NCI-H460 (cell line): Measurements from ENCODE around the gene TRPM5. TPM values are rescaled to one million over a fixed set of nuclear protein-coding genes. Genes with fewer than 3 reads are reported as not detected.
"Not testable (repeated sequence)": the region's sequence is repeated elsewhere in the genome, so short reads cannot be mapped to it uniquely, and the experiment has no call there.

Source experiments
- DNase-seq: peaks from one replicate; pipeline ENCODE4 v3.0.0-alpha.2; 2016; ENCODE audit warnings: low read depth; ENCODE audit errors: extremely low read depth
- polyA plus RNA-seq: library from polyadenylated mRNA; depleted of rRNA; stranded (reverse); fragments of >200 nt; gene quantifications from 2 replicates; pipeline ENCODE4 v1.2.3, GENCODE V29; 2014; cell fraction: nucleus; rRNA removed
- total RNA-seq: library from RNA; depleted of rRNA; stranded (reverse); fragments of >200 nt; shearing (Covaris generic); gene quantifications from 2 replicates; pipeline ENCODE4 v1.2.3, GENCODE V29; 2014; rRNA removed

TRPM5 gene, protein sequence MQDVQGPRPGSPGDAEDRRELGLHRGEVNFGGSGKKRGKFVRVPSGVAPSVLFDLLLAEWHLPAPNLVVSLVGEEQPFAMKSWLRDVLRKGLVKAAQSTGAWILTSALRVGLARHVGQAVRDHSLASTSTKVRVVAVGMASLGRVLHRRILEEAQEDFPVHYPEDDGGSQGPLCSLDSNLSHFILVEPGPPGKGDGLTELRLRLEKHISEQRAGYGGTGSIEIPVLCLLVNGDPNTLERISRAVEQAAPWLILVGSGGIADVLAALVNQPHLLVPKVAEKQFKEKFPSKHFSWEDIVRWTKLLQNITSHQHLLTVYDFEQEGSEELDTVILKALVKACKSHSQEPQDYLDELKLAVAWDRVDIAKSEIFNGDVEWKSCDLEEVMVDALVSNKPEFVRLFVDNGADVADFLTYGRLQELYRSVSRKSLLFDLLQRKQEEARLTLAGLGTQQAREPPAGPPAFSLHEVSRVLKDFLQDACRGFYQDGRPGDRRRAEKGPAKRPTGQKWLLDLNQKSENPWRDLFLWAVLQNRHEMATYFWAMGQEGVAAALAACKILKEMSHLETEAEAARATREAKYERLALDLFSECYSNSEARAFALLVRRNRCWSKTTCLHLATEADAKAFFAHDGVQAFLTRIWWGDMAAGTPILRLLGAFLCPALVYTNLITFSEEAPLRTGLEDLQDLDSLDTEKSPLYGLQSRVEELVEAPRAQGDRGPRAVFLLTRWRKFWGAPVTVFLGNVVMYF (N-terminal part only)
- total RNA-seq: not detected in 2 replicates
- not detected in 2 replicates for polyA plus RNA-seq

DNA sequence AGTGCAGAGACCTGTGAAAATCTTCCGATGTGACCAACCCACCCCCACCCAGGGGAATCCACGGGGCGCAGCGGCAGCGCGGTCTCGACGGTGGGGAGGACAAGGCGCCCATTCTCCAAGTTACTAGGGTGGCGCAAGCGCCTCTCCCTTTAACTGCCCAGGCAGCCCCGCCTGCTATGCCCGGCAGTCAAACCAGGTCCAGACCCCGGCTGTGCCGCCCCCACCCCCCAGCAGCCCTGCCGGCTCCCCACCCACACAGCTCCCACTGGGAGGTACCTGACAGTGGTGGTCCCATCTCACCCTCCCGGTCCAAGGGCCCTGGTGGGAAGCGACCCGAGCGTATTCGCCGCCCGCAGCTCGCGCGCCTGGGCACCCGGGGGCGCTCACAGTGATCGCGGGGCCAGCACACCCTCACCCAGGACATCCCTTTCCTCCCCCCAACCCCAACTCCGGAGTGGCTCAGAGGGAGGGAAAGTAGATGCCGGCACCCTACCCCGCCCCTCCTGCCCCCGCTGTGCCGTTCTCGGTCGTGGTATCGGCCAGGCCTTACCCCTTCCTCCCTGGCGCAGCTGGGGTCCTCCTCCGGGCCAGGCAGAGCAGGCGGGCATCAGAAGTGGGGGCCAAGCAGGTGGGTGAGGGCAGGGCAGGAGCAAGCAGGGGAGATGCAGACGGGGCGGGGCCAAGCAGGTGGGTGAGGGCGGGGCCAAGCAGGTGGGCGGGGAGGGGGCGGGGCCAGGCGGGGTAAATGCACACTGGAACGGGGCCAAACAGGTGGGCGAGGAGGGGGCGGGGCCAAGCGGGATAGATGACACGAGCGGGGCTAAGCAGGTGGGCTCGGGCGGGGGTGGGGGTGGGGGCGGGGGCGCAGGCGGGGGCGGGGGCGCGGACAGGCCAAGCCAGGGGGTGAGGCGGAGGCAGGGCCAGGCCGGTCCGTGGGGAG, at the start of gene TRPM5:
Gene TRPM5, minus strand, starts transcription at position 634 of the 940 bp plus-strand sequence. CDS start 21,478 bp downstream, outside the sequence.
- no peak for DNase-seq

DNA sequence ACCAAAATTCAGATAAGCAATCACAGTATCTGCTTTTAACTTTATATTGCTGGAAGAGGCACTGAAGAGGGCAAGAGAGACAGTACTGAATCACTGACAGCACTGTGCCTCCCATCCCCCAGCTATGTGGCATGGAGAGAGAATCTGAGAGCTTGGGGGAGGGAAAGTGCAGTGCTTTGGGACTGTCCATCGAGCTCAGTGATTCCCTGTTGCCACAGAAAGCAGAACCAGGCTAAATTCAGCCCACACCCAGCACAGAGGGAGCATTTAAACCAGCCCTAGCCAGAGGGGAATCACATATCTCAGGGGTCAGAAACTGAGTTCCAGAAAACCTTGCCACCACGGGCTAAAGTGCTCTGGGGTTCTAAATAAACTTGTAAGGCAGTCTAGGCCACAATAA, 44.8 kb upstream of the TRPM5 start:
- DNase-seq: no peak

DNA sequence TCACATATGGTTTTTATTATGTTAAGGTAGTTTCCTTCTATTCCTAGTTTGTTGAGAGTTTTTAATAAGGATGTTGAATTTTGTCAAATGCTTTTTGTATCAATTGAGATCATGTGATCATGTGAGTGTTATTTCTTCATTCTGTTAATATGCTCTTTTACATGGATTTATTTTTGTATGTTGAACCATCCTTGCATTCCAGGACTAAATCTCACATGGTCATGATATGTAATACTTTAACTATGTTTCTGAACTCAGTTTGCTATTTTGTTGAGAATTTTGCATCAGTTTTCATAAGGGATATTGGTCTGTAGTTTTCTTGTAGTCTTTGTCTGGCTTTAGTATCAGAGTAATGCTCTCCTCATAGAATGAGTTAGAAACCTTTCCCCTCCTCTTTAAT, 43.7 kb upstream of the TRPM5 start:
- no peak for DNase-seq

DNA sequence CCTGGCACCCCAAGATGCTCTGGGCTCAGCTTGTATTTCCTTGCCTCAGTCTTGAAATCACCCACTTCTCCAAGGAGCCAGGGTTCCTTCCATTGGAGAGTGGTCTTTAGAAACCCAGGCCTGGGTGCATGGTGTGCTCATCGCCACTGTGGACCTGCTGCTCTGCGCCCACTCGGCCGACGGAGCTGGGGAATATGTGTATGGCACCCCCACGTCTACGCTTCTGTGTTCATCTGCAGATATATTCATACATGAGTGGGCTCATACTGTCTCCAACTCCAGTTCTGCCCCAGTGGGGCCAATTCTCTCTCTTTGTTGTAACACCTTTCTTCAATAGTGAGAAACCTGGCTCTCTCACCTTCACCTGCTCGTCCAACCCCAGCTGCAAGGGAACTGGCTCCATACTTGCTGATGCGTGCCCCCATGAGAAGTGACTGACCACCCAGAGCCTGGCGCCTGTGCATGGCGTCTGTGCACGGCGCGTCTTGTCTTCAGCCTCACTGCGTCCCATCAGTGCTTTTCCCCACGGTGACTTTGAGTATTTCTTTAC, 40.3 kb upstream of the TRPM5 start:
- no peak for DNase-seq

DNA sequence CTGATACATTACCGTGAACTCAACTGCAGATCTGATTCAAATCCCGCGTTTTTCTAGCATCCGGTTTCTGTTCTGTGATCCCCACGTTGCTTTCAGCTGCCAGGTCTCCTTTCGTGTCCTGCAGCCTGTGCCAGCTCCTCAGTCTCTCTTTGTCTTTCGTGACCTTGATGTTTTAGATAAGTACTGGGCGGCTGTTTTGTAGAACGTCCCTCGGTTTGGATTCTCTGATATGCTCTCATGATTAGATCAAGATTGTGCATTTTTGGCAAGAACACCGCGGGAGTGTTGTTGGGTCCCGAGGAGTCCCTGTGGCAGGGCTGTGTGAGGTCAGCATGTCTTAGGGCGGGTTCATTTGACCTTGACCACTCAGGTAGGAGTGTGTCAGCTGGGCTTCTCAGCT, 39.1 kb upstream of the TRPM5 start:
- DNase-seq: no peak

DNA sequence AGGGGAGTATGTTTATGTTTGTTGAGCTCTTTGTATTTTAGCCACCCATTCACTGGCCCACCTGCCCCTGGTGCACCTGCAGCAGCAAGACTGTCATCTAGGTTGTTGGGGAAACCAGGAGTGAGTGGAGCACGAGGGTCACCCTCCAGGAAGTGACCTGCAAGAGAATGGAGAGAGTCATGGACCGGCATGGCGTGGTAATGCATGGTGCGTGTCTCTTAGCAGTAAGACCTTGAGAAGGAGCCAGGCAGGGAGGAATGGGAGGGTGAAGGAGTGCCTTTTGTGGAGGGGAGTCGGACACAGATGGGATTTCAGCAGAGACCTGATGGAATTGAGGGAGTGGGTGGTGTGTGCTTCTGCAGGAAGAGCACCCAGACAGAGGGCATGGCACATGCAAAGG, 38.4 kb upstream of the TRPM5 start:
- no peak for DNase-seq

DNA sequence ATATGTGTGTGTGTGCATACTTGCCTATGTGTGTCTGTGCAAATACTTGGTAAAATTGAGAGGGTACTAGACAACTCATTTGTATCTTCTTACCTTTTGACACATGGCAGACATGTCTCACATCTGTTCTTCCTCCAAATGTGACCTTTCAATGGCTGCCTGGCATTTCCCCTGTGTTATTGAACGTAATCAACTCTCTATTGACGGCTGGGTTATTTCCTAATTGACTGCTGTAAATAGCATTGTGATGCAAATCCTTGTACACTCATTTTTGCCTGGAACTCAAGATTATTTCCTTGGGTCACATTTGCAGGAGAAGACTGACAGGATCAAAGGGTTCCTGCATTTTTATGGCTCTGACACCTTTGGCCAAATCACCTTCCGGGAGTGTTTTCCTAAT, 37.9 kb upstream of the TRPM5 start:
- DNase-seq: no peak

DNA sequence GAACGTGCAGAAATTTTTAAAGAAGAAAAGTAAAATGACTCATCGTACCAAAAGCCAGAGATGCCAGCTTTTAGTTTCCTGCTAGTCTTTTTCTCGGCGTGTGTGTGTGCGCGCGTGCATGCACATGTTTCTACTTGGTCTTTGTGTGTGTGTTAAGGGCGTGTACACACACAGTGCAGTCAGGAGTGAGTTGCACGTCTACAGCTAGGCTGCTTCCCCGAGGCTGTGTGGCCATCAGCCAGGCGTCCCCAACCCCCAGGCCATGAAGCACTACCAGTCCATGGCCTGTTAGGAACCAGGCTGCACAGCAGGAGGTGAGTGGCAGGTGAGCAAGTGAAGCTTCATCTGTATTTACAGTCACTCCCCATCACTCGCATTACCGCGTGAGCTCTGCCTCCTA, 36.9 kb upstream of the TRPM5 start:
- no peak for DNase-seq

DNA sequence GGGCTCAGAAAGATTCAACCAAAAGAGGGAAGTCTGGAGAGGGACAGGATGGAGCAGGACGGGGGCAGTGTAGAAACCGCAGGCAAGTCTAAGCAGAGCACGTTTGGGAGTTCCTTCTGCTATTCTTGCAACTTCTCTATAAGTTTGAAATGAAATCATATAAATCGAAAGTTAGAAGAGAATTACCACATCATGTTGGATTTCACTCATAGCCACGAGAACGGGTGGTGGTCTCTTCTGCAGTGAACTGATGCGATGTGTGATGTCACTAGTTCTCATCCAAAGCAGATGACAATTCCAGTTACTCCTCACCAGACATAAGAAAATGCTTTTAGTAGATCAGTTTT, 36.5 kb upstream of the TRPM5 start:
- no peak for DNase-seq

DNA sequence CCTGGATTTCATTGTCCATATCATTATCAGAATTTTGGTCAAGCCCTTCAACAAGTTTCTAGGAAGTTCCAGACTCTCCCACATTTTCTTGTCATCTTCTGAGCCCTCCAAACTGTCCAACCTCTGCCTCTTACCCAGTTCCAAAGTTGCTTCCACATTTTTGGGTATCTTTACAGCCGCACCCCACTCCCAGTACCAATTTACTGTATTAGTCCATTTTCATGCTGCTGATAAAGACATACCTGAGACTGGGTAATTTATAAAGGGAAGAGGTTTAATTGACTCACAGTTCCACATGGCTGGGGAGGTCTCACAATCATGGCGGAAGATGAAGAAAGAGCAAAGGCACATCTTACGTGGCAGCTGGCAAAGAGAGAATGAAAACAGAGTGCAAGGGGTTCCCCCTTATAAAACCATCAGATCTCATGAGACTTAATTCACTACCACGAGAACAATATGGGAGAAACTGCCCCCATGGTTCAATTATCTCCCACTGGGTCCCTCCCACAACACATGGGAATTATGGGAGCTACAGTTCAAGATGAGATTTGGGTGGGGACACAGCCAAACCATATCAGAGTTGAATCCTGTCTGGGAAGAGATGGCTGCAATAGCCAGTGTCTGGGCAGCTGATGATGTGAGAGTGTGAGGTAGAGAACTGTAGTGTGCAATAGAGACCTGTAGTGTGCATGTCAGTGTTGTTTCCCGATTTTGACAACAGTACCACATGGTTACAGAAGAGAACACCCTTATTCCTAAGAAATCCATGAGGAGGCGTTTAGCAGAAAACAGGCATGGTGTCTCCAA, 36.0 kb upstream of the TRPM5 start:
- not testable (repeated sequence) for DNase-seq

DNA sequence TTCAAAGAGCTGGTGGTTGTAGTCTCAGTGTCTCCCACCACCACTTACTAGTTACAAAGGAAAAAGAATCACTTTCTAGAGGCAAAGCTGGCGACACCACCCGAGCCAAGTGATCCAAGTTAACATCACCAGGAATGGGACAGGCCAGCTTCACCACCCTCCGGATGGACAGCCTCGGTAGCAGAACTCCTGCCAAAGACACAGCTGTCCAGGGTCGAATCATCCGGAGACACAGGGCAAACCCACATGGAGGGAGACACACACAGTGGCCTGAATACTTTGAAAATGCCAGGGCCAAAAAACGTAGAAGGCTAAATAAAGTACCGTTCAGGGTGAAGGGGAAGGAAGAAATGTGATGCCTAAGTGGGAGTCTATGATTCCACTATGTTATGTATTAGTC, 33.6 kb upstream of the TRPM5 start:
- DNase-seq: no peak

DNA sequence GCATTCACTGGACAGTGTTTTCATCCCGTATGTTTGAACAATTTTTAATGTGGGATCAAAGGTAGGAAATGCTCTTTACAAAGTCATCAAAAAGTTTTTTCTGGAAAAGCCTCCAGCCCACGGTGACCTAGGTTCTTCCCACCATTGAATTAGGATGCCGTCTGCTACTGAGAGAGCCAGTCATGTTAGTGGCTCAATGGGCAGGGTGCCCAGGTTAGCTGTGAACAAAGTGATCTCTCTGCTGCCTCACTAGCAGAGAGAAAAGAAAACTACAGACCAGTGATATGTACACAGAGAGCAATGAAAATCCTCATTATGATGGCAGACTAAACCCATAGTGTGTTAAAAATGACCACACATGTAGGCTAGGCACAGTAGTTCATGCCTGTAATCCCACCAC, 32.9 kb upstream of the TRPM5 start:
- DNase-seq: no peak

DNA sequence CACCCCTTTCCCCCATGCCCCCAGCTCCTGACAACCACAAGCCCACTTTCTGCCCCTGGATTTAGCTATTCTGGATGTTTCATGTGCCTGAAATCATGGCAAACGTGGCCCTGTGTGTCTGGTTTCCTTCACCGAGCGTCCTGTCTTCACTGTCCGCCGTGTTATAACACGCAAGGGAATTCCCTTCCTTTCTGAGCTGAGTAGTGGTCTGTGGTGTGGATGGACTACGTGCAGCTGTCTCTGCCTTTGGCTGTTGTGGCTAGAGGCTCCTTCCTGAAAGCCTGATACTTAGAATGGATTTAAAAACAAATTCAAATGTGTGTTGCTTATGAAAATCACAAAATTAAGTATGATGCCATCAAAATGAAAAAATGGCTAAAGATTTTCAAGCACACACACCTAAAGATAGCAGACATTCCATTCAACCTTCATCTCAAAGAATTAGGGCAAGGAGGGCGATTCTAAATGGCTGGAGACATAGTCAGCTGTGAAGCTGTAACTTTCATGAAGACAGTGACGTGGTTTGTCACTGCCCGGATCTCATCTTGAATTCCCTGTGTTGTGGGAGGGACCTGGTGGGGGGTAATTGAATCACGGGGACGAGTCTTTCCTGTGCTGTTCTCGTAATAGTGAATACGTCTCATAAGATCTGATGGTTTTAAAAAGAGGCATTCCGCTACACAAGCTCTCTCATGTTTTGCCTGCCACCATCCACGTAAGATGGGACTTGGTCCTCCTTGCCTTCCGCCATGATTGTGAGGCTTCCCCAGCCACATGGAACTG, 31.0 kb upstream of the TRPM5 start:
- DNase-seq: no peak

DNA sequence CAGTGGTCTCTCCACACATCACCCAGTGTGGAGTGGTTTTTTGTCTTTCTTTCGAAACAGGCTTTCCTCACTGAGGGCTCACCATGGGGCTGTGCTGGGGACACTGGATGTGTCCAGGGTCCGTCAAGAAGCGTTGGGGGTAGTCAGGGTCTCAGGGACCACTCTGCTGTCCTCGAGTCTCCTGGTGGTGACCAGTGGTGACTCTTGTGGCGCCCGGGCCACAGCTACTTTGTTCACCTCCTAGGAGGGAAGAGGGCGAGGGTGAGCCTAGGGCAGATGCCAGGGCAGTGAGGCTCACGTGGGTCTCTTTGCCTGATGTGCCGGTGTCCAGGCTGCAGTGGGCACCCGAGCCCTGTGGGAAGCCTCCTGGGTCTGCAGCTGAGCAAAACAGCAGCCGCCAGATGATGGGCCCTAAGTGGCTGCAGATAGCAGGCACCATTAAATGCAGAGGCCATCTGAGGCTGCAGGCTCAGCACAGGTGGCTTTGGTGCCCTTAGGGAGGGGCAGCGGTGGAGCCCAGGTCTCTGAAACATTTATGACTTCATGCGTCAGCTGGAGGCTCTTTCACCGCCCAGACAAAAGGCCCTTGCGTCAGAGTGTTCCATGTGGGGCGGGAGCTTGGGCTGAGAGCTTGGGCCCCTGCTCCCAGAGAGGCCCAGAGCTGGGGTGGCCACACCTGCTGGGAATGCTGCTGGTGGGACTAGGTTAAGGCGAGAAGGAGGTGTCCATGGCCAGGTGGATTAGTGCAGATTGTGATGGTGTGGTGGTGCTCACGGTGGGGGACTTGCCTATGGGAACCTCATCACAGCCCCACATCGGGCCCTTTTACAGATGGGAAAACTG, 30.0 kb upstream of the TRPM5 start:
- DNase-seq: no peak

DNA sequence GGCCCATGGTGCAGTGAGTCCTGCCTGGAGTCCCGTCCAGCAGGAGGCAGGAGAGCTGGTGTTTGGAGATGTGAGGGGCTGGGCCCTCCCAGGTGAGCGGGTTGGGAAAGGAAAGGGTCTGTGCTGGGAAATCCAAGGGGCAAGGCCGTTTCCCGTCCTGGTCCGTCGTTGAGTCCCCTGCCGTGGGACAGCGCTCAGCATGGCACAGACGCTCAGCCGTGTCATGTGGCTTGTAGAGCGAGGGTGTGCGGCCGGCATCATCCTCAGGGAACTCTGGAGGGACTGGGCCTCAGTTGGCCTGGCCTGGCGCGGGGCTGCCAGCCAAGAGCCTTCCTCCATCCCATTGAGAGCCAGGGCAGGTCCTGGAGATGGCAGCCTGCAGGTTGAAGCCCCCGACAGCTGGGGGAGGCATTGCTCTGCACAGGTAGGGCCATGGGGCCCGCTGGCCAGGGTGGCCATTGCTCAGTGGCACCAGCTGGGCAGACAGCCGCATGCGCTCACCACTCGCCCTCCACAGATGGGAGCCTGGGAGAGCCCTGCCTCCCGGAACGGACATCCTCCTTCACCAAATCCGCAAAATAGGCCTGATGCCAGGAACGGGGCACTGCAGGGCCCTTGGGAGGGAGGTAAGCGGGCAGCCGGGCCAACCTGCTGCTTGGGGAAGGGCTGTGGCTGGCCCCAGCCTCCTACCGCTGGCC, 29.2 kb upstream of the TRPM5 start:
- DNase-seq: no peak

DNA sequence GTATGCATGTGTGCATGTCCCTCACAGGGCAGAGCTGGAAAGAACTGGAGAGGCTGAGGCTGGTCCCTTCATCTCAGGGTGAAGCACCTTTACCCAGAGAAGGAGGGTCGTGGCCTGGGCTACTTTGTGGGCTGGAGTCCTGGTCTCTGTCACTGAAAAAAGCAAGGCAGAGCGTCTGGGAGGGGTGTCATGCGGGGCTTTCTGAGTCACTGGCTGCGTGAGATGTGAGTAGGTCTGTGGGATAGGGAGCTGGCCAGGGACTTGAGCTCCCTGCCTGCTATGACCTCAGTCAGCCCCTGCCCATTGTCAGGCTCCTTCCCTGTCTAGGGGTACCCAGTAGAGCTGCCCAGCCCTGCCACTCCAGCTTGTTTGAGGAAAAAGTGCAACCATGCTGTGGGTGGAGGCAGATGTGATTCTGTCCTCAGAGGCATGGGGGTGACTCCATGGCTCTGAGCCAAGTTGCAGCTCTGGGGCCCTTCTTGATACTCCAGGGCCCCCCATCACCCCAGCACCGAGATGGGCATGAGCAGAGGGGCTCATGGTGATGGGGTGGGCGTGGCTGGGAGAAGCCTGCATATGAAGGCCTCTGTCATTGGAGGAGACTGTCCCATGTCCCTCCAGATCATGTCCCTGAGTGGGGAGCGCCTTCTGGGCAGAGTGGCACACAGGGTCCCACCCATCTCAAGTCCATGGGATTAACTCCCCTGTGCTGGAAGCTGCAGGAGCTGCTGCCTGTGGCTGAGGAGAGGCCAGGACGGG, 28.3 kb upstream of the TRPM5 start:
- DNase-seq: no peak

DNA sequence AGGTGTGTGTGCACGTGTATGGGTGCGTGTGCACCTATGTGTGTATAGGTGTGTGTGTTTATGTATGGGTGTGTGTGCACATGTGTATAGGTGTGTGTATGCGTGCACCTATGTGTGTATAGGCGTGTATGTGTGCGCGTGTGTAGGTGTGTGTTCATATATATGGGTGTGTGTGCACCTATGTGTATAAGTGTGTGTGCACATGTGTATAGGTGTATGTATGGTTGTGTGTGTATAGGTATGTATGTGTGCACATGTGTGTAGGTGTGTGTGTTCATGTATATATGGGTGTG, 27.4 kb upstream of the TRPM5 start:
- no peak for DNase-seq
